ENCODE measurements around the gene TMCC2. TPM values are rescaled to one million over a fixed set of nuclear protein-coding genes. Genes with fewer than 3 reads are reported as not detected.
A peak's percentile ranks its signal among the peaks of the same experiment; 100 is the strongest.

The TMCC2 gene
- total RNA-seq, 1 experiment from 2014 or later, result 3.1 TPM

- H3K27me3 ChIP-seq (ENCODE audit: control insufficient read depth, insufficient read depth, low read length), result no peaks in the 10 kb centered on the region
- no peaks in the 10 kb centered on the region for H3K9me3 ChIP-seq (ENCODE audit: control insufficient read depth, insufficient read depth, low read depth, low read length)
- no peak for TF ChIP-seq CTCF (IDR thresholded peaks at IDR 0.05)
- no peak for TF ChIP-seq REST (IDR thresholded peaks at IDR 0.05; ENCODE audit: insufficient read depth in 1 of 2, low read depth in 2 of 2, low read length in 1 of 2)
- TF ChIP-seq SIN3A (IDR thresholded peaks at IDR 0.05; ENCODE audit: borderline replicate concordance, insufficient read depth, low read depth, low read length), result no peak
- TF ChIP-seq POLR2AphosphoS5 (IDR thresholded peaks at IDR 0.05; ENCODE audit: low read depth, low read length), result no peak
- TF ChIP-seq TCF7L2 (IDR thresholded peaks at IDR 0.05; ENCODE audit: low read depth, low read length), result no peak
- intact Hi-C loops (cut with micrococcal nuclease; ENCODE audit: unreplicated experiment), result no loop called here
- in situ Hi-C loops (cut with HindIII; ENCODE audit: low pct_unique_long_range_greater_than_20kb, low sequenced_read_pairs), result no loop called here
- ChIA-PET POLR2A (interaction anchor here (0.6 kb wide), 2 partner anchors 32 to 195 kb away, joined by 3 to 4 read pairs; partner anchors contain the start of gene RBBP5), CTCF (interaction anchor here (0.6 to 1.6 kb wide), 3 partner anchors 42 to 306 kb away, joined by 3 to 16 read pairs (median 6); no protein-coding TSS in a partner anchor)
- peak overlapping the region; percentile 72 for H3K27ac ChIP-seq (ENCODE audit: low read length)
- peak overlapping the region; percentile 88 to 89; a peak in 3 of 4 replicates for H3K4me3 ChIP-seq (ENCODE audit: low read depth in 2 of 2, low read length in 2 of 2)
- DNase-seq (ENCODE audit: low read depth, low spot score), result no peak
- H3K36me3 ChIP-seq (ENCODE audit: control insufficient read depth, insufficient read depth, low read length), result no peaks in the 10 kb centered on the region
- BruUV-seq (replicated peaks), result no TSS peak
- peaks cover 63% of the 10 kb centered on the region for H3K4me1 ChIP-seq (ENCODE audit: control insufficient read depth, insufficient read depth, low read length)
- peak; percentile 17 for ATAC-seq
Measured at GRCh38 chr1:205317311-205317917, 89.7 kb downstream of the TMCC2 start.

GRCh38 chr1:205318231-205318991, 90.7 kb downstream of the TMCC2 start:
- H3K4me3 ChIP-seq (ENCODE audit: low read depth in 2 of 2, low read length in 2 of 2), result peak overlapping the region; percentile 88 to 89
- POLR2A ChIA-PET, result interaction anchor here (0.7 kb wide), 1 partner anchor 20 kb away, joined by 8 read pairs; no protein-coding TSS in a partner anchor
- no peaks in the 10 kb centered on the region for H3K36me3 ChIP-seq (ENCODE audit: control insufficient read depth, insufficient read depth, low read length)
- H3K4me1 ChIP-seq (ENCODE audit: control insufficient read depth, insufficient read depth, low read length), result peaks cover 59% of the 10 kb centered on the region
- H3K27me3 ChIP-seq (ENCODE audit: control insufficient read depth, insufficient read depth, low read length), result no peaks in the 10 kb centered on the region
- no peaks in the 10 kb centered on the region for H3K9me3 ChIP-seq (ENCODE audit: control insufficient read depth, insufficient read depth, low read depth, low read length)
- CTCF ChIA-PET, result interaction anchor here (0.6 to 1.6 kb wide), 5 partner anchors 15 to 307 kb away, joined by 3 to 16 read pairs (median 4); no protein-coding TSS in a partner anchor
- H3K27ac ChIP-seq (ENCODE audit: low read length), result peak overlapping the region; percentile 72
- TF ChIP-seq REST (IDR thresholded peaks at IDR 0.05; ENCODE audit: insufficient read depth in 1 of 2, low read depth in 2 of 2, low read length in 1 of 2) (no peak), TCF7L2 (IDR thresholded peaks at IDR 0.05; ENCODE audit: low read depth, low read length) (peak; percentile 90)
- in situ Hi-C loops (cut with HindIII; ENCODE audit: low pct_unique_long_range_greater_than_20kb, low sequenced_read_pairs) (no loop called here), intact Hi-C loops (cut with micrococcal nuclease; ENCODE audit: unreplicated experiment) (no loop called here)
- BruUV-seq (replicated peaks), result no TSS peak
- DNase-seq (ENCODE audit: low read depth, low spot score) (no peak), ATAC-seq (no peak)
